Activated T-cell treated with anti-CD3 and anti-CD28 coated beads for 48 hours (primary cell): ENCODE measurements around the gene TMOD3.
"Not testable (repeated sequence)": the region's sequence is repeated elsewhere in the genome, so short reads cannot be mapped to it uniquely, and the experiment has no call there.

ENCODE experiments used
- DNase-seq: peaks from one replicate; pipeline ENCODE4 v3.0.0-alpha.2; 2020; ENCODE audit warnings: low read depth

The TMOD3 gene

DNA sequence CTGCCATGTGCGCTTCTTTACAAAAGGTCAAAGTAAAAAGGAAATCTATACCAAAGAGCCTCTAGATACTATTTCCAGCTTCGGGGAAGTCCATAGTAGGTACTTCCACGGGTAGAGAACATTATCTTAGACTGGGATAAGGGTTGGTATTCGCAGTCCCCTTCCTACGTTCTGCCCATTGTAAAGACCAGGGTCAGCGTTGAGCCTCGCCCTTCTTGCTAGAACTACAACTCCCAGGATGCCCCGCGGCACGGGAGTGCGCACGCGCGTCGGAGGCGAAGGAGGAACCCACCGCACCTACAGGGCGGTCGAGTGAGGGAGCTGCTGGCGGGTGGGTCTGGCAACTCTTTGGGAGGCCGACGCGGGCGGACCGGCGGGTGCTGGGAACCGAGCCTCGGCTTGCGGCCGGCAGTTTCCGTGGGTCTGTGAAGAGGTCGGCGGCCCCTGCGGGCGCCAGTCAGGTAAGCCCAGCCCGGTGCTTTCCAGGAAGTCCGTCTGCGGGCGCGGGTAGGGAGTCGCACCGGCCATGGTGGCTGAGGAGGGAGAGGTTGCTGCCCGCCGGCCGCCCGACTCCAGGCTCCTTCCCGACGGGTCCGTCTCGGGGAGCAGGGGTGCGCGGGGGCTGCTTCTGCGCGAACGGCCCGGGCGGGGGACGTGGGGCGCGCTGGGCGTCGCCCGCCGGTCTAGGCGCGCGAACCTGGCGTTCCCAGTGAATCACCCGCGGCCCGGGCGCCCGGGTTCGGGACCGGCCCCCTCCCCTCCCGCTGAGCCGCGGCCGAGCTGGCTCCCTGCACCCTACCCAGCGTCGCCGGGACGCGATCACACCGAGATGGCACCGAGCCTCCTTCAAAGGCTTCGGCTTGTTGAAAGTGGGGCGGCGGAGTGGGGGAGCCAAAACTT is at the start of gene TMOD3:
Gene TMOD3 (plus strand): TSS at position 278 of the 900 bp plus-strand sequence. CDS start 33,232 bp downstream, outside the sequence.
- DNase-seq, result peak; percentile 90

GRCh38 chr15:51780636-51781035 is 48.8 kb upstream of the TMOD3 start:
- DNase-seq, result no peak

DNA sequence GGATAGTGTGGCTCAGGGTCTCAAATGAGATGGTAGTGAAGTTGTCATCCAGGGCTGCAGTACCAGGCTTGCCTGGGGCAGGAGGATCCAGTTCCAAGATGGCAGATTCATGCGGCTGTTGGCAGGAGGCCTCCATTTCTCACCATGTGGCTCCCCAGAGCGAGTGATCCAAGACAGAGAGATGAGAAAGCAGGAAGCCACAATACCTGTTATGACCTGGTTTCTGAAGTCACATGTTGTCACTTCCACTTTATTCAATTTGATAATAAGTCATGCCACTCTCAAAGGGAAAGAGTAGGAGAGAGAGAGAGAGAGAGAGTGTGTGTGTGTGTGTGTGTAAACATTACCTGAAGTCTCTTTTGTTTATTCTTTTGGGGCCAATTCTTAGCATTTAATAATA is 47.9 kb upstream of the TMOD3 start:
- DNase-seq, result no peak

DNA sequence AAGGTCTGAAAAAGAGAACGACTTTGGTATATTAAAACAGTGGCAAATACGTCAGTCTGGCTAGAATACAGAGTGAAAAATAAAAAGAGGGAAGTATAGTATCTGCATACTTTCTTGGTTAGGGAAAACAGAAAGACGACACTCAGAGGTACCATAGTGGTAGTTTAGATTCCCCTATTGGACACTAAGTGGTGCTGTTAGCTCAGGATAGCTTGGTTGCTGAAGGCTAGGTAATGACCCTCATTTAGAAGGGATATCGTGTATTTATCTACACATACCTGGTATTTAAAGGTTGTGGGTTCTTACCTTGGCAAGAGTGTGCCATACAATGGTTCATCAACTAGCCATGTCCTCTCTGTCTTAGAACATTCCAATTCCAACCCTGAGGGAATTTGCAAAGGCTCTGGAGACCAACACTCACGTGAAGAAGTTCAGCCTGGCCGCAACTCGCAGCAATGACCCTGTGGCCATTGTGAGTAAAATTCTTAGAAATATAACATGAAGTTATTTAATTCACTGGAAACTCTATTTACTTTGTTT is 47.0 kb upstream of the TMOD3 start:
- DNase-seq, result no peak

- no peak for DNase-seq
These were observed 45.5 kb upstream of the TMOD3 start for GRCh38 chr15:51783967-51784366.

GRCh38 chr15:51787130-51787529 is 42.3 kb upstream of the TMOD3 start:
- DNase-seq, result not testable (repeated sequence)

- not testable (repeated sequence) for DNase-seq
These were observed 37.0 kb upstream of the TMOD3 start for GRCh38 chr15:51792474-51792873.

DNA sequence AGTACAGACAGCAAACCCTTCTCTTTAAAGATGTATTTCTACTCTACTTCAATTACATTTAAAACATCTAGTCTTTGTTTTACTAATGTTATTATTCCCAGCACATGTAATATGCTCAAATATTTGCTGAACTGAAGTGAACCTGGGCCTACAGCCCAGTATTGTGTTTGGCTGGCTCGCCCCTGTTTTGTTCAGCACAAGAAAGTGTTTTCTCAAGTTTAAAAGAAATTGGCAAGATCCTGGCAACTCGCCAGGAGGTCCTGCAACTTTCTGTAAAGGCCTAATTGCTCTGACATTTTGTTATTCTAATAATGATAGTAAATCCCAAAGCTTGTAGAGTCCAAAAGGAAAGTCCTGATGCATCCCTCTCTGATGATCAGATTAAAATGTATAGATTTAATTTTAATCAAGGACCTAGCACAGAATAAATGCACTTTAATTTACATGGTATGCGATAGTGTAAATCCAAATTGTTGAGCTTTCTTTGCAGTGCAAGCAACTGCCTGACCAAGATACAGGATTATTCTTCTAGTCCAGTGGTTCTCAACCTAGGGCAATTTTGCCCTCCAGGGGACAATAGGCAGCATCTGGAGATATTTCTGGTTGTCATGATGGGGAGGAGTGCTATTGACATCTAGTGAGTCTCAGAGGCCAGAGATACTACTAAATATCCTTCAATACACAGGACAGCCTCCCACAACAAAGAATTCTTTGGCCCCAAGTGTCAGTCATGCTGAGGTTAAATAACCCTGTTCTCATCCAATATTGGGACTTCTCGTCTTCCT is 35.7 kb upstream of the TMOD3 start:
- no peak for DNase-seq

GRCh38 chr15:51796847-51797401 is 32.5 kb upstream of the TMOD3 start:
- DNase-seq, result no peak

DNA sequence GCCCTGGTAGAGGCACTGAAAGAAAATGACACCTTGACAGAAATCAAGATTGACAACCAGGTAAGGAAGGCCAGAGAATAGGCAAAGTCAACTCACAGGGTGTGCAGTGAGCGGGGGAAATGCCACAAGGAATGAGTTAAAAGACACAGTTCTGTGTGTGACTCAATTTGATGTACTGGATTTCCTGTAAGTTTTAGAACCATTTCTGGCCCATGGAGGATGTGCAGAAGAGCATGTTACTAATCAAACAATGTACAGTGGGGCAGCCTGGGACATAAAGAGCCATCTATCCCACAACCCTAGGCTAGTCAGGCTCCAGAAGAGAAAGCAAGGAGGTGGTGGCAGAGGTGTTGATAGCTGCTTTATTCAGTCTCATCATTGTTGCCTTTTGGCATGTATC is 31.2 kb upstream of the TMOD3 start:
- DNase-seq, result no peak

DNA sequence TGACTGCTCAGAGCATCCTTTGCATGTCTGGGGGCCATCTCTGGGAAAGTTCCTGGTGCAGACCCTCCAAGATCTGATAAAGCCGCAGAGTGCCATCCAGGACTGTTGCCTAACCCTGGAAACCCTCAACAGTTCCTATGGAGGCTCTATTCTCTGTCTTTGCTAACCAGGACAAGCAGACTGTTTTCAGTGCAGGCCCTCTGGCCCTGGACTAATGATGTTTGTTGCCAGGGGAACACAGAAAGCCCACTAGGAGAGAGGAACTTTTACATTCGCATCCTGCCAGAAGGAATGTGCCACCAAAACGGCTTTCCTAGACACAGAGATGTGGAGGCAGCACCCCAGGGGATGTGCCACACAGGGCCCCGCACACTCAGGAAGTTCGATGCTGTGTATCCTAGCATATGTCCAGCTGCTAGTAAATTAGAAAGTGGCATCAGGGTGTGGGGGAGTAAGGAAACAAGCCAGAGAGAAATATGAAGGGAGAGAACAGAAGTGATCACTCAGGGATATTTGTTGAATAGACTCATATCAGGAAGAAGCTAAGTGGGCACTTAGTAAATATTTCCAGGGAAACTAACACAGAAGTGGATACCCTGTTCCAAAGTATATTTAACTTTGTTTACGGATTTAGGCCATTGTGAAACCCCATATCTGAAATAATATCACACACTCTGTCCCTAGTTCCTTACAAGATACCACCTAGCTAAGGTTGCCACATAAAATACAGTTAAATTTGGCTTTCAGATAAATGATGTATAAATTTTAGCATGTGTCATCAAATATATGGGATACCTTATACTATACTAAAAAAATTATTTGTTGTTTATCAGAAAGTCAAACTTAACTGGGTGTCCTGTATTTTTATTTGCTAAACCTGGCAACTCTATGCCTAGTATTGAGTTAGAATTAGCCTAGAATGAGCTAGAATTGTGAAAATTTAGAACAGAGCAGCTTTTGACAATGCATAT is 29.9 kb upstream of the TMOD3 start:
- DNase-seq, result no peak

DNA sequence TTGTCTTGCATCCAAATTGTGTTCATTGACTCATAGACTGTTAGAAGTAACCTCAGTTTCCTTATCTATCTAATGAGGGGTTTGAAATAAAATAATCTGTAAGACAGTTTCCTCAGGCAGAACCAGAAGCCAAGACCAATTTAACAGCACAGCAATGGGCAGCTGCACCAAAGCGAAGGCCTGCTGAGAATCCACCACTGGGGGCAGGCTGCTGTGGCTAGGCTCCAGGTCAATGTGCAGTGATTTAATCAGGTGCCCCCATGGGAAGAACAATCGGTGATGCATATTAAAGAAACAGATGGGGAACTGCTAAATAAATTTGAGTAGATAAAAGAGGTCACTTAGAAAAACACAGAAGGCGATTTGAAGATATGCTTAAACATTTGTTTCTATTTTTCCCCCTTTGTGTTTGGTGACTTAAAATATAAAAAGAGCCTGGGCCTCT is 28.0 kb upstream of the TMOD3 start:
- no peak for DNase-seq

GRCh38 chr15:51802593-51802992 is 26.9 kb upstream of the TMOD3 start:
- no peak for DNase-seq

- no peak for DNase-seq
These were observed 25.5 kb upstream of the TMOD3 start for GRCh38 chr15:51803965-51804364.

DNA sequence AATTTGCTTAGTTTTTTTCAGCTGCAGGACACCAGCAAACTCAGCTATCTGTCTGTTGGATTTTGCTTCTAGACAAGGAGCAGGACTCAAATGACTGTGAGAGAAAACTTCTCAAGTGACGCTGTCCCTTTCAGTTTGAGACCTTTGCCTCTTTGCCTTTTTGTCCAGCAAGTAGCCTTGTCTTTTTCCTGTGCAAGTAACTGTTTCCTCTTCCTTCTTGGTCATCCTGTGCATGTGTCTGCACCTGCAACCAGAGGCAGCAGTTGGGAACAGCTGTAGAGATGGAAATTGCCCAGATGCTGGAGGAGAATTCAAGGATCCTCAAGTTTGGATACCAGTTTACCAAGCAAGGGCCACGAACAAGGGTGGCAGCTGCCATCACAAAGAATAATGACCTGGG is 23.3 kb upstream of the TMOD3 start:
- DNase-seq, result no peak

- no peak for DNase-seq
These were observed 20.0 kb upstream of the TMOD3 start for GRCh38 chr15:51809457-51809856.

GRCh38 chr15:51812598-51812997 is 16.9 kb upstream of the TMOD3 start:
- no peak for DNase-seq

DNA sequence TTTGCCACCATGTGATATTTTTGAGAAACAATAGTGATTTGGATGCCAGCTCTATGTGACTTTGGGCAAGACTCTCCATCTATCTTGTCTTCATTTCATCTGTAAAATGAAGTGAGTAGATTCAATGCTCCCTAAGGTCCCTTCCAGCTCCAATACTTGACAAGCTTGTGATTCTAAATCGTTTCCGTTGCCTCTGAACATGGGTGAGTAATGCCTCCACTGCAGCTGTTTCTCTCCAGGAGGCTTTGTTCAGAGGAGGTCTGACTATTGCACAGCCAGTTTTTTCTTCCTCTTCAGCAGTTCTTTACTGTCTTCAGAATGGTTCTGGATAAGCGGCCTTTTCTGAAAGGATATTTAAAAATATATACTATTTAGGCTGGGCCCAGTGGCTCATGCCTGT is 14.8 kb upstream of the TMOD3 start:
- DNase-seq, result no peak

DNA sequence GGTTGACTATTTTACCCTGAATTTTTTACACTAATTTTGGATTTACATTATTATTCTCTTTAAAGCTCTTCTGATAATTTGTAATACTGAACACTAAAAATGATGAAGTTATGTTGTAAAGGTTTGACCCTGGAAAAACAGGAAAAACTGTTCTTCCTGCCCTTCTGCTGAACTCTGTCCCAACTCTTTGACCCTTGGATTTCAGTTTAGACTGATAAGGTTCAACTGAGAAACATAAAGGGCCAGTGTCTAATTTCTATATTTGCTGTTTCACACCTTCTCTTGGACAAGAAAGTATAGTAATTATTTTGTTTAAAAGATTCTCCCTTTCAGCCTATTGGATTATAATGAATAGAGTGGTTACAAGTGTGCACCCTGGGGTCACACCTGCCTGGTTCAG is 12.8 kb upstream of the TMOD3 start:
- no peak for DNase-seq

- DNase-seq, result no peak
These were observed 11.3 kb upstream of the TMOD3 start for GRCh38 chr15:51818150-51818549.

- no peak for DNase-seq
These were observed 3.8 kb upstream of the TMOD3 start for GRCh38 chr15:51825698-51826097.
